Endothelial cell of umbilical vein (primary cell): ENCODE measurements around the gene KLC4.

ENCODE experiments used
- FOS ChIP-seq: IDR thresholded peaks from 2 replicates; pipeline ENCODE4 v1.6.1; 2011; ENCODE audit warnings: mild to moderate bottlenecking, low read length, moderate library complexity, borderline replicate concordance; ENCODE audit not compliant: insufficient read depth
- GATA2 ChIP-seq: IDR thresholded peaks from 2 replicates; pipeline ENCODE4 v1.7.0; 2011; ENCODE audit warnings: low read depth, mild to moderate bottlenecking, moderate library complexity, mixed read lengths, low read length; ENCODE audit not compliant: insufficient read length, insufficient read depth
- POLR2A ChIP-seq: IDR thresholded peaks from 2 replicates; pipeline ENCODE4 v1.6.1; 2012; ENCODE audit warnings: low read depth, mild to moderate bottlenecking, control low read depth, low read length
- TF ChIP-seq, protein P1 (sequence below), 2 donors: IDR thresholded peaks; 1 replicate in 1 of 2; 2 replicates in 1 of 2; pipeline ENCODE4 v1.5.1; 2011; ENCODE audit warnings: low read length in 2 of 2, mild to moderate bottlenecking in 2 of 2, moderate library complexity in 2 of 2, control low read depth in 1 of 2, inconsistent platforms in 1 of 2, low read depth in 1 of 2; ENCODE audit not compliant: insufficient read depth in 1 of 2; ENCODE audit errors: extremely low read depth in 1 of 2

DNA sequence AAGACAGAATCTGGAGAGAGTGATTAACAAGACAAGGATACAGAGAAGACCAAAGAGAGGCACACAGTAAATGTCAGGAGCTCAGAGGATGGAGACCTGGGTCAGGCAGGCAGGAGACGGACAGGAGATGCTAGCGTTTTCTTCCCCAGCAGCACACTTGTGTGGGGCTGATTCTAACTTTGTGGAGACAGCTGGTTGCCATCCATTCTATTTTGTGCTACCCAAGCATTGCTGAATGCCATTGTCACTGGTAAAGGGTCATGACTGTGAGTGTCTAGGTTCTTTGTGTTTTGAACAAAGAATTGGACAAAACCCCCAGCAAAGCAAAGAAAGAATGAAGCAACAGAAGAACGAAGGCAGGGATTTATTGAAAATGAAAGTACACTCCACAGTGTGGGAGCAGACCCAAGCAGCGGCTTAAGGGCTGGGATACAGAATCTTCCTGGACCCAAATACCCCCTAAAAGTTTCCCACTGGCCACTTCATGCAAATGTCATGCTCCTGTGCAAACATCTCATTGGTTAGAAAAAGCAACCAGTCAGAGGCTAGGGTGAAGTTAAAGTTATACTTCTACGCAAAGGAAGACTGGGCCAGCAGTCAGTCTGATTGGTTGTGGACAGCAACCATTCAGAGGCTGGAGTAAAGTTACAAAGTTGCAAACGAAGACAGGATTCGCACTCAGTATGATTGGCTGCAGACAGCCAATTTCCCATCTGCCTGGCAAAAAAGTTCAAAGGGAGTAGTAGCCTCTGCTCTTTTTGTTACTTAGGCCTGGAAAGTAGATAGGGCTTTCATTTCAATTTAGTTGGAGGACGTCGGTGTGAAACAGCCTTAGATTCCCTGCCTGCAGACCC lies 34.2 kb downstream of the KLC4 start:
- TF ChIP-seq, protein P1, sequence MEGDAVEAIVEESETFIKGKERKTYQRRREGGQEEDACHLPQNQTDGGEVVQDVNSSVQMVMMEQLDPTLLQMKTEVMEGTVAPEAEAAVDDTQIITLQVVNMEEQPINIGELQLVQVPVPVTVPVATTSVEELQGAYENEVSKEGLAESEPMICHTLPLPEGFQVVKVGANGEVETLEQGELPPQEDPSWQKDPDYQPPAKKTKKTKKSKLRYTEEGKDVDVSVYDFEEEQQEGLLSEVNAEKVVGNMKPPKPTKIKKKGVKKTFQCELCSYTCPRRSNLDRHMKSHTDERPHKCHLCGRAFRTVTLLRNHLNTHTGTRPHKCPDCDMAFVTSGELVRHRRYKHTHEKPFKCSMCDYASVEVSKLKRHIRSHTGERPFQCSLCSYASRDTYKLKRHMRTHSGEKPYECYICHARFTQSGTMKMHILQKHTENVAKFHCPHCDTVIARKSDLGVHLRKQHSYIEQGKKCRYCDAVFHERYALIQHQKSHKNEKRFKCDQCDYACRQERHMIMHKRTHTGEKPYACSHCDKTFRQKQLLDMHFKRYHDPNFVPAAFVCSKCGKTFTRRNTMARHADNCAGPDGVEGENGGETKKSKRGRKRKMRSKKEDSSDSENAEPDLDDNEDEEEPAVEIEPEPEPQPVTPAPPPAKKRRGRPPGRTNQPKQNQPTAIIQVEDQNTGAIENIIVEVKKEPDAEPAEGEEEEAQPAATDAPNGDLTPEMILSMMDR (IDR thresholded peaks at IDR 0.05; ENCODE audit: extremely low read depth in 1 of 2, insufficient read depth in 1 of 2, low read depth in 1 of 2, low read length in 2 of 2) = no peak
- TF ChIP-seq POLR2A = no peak
- no peak for TF ChIP-seq FOS
- TF ChIP-seq GATA2 = no peak
